DOHH2 (cell line): ENCODE results near the gene NOD1.

Source experiments
- CTCF ChIP-seq: fragments of 200-600 bp; sonication (generic); IDR thresholded peaks from one replicate; pipeline ENCODE4 v1.5.1; 2014; ENCODE audit warnings: antibody characterized with exemption, mild to moderate bottlenecking, low read depth, low read length; ENCODE audit not compliant: poor library complexity, severe bottlenecking
- EZH2phosphoT487 ChIP-seq: fragments of 200-600 bp; sonication (generic); IDR thresholded peaks from 2 replicates; pipeline ENCODE4 v1.6.1; 2017; ENCODE audit warnings: borderline replicate concordance, mild to moderate bottlenecking, antibody characterized with exemption, low read length, moderate library complexity, mixed read lengths

- TF ChIP-seq CTCF (no peak), EZH2phosphoT487 (no peak)
These were observed 12.8 kb upstream of the NOD1 start for GRCh38 chr7:30491417-30491816.
